BJ (cell line): ENCODE data around the gene DUSP12. TPM values are rescaled to one million over a fixed set of nuclear protein-coding genes. Genes with fewer than 3 reads are reported as not detected.

Source experiments
- CTCF ChIA-PET: fragments of 350-600 bp; formaldehyde crosslinking; extraction: SDS; loops from one replicate; lab custom pipeline; 2021; ENCODE audit warnings: antibody characterized with exemption, inconsistent platforms; lab: Yijun Ruan, JAX
- POLR2A ChIA-PET: fragments of 300-600 bp; sonication (Branson Sonifier 250); formaldehyde crosslinking; extraction: SDS; loops from one replicate; lab custom pipeline; 2021; ENCODE audit warnings: antibody characterized with exemption; lab: Charles Lee
- DNase-seq: peaks from one replicate; pipeline ENCODE4 v3.0.0-alpha.2; 2011; ENCODE audit warnings: low read depth
- H3K27me3 ChIP-seq: 2 replicates; pipeline ENCODE4 v1.6.0; 2011; ENCODE audit warnings: low read length; ENCODE audit not compliant: control insufficient read depth, insufficient read depth
- H3K36me3 ChIP-seq: 2 replicates; pipeline ENCODE4 v1.5.1; 2011; ENCODE audit warnings: low read length; ENCODE audit not compliant: control insufficient read depth, insufficient read depth
- H3K4me3 ChIP-seq: 2 replicates; pipeline ENCODE4 v1.5.1; 2011; ENCODE audit warnings: low read depth, mild to moderate bottlenecking, control low read depth, low read length
- polyA plus RNA-seq: library from polyadenylated mRNA; depleted of rRNA; stranded (reverse); fragments of >200 nt; gene quantifications from 2 replicates; pipeline ENCODE4 v1.2.3, GENCODE V29; 2011
- TF ChIP-seq, protein P1 (sequence below): IDR thresholded peaks from 2 replicates; pipeline ENCODE4 v1.5.1; 2011; ENCODE audit warnings: low read depth, mild to moderate bottlenecking, control low read depth, inconsistent platforms, low read length, moderate library complexity; ENCODE audit not compliant: insufficient read depth

The DUSP12 gene
- polyA plus RNA-seq, 1 experiment, result 28.1 TPM

DNA sequence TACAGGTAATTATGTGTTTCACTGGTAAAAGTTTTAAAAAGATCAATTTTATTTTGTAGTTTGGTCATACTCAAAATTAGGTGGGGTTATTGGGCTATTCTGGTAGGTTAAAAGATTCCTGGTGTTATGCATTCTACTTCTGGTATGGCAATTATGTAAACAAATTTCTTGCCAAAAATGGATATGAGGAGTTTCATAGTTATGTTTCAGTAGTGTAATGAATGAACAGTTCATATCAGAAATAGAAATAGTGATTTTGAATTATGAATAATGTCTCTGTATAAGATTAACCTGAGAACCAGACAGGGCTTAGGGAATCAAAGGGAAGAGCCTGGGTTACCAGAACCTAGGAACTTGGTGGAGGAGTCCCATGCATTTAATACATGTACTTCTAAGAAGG lies 32.4 kb downstream of the DUSP12 start:
- ChIA-PET CTCF (interaction anchor here (1.0 kb wide), 1 partner anchor 15 kb away, joined by 3 read pairs; no protein-coding TSS in a partner anchor), POLR2A (no interaction called here)
- Histone ChIP-seq H3K27me3 (no peaks in the 10 kb centered on the region), H3K36me3 (peaks cover 2% of the 10 kb centered on the region; the same call in 1 of the 2 replicates), H3K4me3 (no peak overlapping the region)
- TF ChIP-seq, protein P1, sequence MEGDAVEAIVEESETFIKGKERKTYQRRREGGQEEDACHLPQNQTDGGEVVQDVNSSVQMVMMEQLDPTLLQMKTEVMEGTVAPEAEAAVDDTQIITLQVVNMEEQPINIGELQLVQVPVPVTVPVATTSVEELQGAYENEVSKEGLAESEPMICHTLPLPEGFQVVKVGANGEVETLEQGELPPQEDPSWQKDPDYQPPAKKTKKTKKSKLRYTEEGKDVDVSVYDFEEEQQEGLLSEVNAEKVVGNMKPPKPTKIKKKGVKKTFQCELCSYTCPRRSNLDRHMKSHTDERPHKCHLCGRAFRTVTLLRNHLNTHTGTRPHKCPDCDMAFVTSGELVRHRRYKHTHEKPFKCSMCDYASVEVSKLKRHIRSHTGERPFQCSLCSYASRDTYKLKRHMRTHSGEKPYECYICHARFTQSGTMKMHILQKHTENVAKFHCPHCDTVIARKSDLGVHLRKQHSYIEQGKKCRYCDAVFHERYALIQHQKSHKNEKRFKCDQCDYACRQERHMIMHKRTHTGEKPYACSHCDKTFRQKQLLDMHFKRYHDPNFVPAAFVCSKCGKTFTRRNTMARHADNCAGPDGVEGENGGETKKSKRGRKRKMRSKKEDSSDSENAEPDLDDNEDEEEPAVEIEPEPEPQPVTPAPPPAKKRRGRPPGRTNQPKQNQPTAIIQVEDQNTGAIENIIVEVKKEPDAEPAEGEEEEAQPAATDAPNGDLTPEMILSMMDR, result no peak
- DNase-seq, result no peak

DNA sequence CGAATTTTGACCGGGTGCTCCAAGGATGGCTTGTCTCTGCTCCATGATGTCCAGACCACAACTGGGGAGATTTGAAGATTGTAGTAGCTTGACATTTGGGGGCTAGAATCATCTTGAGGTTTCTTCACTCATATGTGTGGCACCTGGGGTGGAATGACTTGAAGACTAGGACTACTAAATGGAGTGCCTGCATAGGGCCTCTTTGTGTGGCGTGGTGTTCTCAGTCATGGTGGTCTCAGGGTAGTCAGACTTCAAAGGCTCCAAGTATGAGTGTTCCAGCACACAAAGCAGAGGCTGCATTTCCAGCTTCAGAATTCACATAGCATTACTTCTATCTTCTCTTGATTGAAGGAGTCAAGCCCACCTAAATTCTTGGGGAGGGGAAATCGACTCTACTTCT lies 33.3 kb downstream of the DUSP12 start:
- TF ChIP-seq, protein P1, result no peak
- ChIA-PET CTCF (interaction anchor here (1.0 to 1.7 kb wide), 3 partner anchors 10 to 254 kb away, joined by 3 to 7 read pairs (median 3); no protein-coding TSS in a partner anchor), POLR2A (no interaction called here)
- no peak for DNase-seq
- H3K4me3 ChIP-seq, result no peak overlapping the region
- no peaks in the 10 kb centered on the region for H3K27me3 ChIP-seq
- peaks cover 2% of the 10 kb centered on the region; the same call in 1 of the 2 replicates for H3K36me3 ChIP-seq

DNA sequence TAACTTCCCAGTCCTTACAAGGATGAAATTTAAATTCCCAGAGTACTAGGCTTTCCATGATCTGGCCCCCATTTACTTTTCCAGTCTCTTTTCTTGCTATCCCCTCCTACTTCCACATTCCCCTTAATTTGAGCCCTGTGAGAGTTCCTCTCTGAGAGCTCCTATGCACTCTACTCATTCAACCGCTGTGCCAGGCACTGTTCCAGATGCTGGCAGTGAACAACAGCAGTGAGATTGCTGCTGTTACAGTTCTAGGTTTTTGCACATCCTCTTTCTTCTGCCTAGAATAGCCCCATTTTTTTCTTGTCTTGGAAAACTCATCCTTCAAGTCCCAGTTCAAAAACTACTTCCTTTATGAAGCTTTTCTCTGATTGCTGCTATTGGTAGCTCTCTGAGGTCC lies 35.4 kb downstream of the DUSP12 start:
- CTCF ChIA-PET, result interaction anchor here (0.7 to 1.6 kb wide), 4 partner anchors 13 to 252 kb away, joined by 3 to 7 read pairs (median 5); no protein-coding TSS in a partner anchor
- POLR2A ChIA-PET, result no interaction called here
- TF ChIP-seq, protein P1, result no peak
- H3K27me3 ChIP-seq, result no peaks in the 10 kb centered on the region
- no peak for DNase-seq
- H3K4me3 ChIP-seq, result no peak overlapping the region
- H3K36me3 ChIP-seq, result peaks cover 2% of the 10 kb centered on the region; the same call in 1 of the 2 replicates

DNA sequence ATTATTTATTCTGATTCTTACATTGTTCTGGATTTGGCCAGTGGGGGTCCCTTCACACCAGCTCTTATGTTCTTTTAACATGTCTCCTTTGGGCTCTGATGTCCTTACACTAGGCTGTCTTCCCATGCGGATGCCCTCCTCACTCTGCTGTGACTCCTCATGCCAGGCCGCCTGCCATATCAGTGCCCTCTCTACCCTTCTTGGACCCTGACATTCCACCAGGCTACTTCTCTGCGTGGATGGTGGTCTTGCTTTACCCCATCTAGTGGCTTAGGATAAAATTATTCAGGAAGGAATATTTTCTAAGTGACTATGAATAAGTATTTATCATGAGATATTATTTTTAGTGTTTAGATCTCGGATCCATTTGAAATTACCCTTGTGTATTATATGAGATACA lies 37.8 kb downstream of the DUSP12 start:
- Histone ChIP-seq H3K27me3 (no peaks in the 10 kb centered on the region), H3K4me3 (no peak overlapping the region), H3K36me3 (peaks cover 2% of the 10 kb centered on the region; the same call in 1 of the 2 replicates)
- DNase-seq, result no peak
- TF ChIP-seq, protein P1, result 0 out of 2 replicates have a peak, but pooled peaks have one; percentile 7
- ChIA-PET CTCF (interaction anchor here (0.6 kb wide), 2 partner anchors 250 to 518 kb away, joined by 3 read pairs; no protein-coding TSS in a partner anchor), POLR2A (no interaction called here)

DNA sequence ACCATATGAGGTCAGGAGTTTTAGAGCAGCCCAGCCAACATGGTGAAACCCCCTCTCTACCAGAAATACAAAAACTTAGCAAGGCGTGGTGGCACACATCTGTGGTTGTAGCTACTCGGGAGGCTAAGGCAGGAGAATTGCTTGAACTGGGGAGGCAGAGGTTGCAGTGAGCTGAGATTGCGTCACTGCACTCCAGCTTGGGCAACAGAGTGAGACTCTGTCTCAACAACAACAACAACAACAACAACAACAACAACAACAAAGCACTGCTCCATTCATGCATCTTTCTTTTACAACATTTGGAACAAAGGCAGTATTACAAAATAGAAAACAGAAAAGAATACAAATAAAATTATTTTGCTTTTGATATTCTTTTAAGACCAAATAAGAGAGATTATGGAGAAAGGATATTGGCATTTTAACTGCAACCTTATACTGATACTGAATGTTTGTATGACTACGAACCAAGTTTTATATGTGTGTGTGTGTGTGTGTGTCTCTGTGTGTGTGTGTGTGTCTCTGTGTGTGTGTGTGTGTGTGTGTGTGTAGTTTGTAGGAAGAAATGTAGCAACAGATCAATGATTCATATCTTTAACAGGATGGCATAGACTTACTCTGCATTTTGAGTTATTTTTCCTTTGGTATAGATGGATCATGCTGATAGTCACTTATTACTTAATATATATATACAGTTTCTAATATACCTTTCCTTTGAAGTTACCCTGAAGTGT lies 41.2 kb downstream of the DUSP12 start:
- TF ChIP-seq, protein P1, result no peak
- no peak overlapping the region for H3K4me3 ChIP-seq
- CTCF ChIA-PET, result interaction anchor here (1.4 to 7.9 kb wide), 3 partner anchors 63 to 245 kb away, joined by 4 to 187 read pairs (median 33); partner anchors contain the start of gene OLFML2B
- H3K36me3 ChIP-seq, result no peaks in the 10 kb centered on the region
- POLR2A ChIA-PET, result no interaction called here
- no peak for DNase-seq
- H3K27me3 ChIP-seq, result no peaks in the 10 kb centered on the region
